ENCODE measurements around the gene LMO1.

DNA sequence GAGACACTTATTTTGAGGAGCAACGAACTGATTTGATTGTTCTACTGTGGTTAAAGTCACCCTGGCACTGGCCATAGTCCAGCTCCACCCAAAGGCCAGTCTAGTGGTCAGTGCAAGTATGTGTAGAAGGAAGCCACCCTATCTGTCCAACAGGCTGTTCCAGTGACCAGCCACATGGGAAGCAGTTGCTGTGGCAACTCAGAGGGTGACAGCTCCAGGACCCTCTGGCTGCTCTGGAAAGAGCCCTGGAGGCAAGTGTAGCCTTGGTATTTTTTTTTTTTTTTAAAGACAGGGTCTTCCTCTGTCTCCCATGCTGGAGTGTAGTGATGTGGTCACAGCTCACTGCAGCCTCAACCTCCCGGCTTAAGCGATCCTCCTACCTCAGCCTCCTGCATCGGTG is 27.8 kb downstream of the LMO1 start:
- TF ChIP-seq SIN3A (IDR thresholded peaks at IDR 0.05; ENCODE audit: borderline replicate concordance, insufficient read depth, low read length) (no peak), FOXP2 (optimal IDR thresholded peaks at IDR 0.05; ENCODE audit: borderline replicate concordance, extremely low read depth, extremely low read length, insufficient read depth) (no peak)
- TF ChIP-seq, protein P1, sequence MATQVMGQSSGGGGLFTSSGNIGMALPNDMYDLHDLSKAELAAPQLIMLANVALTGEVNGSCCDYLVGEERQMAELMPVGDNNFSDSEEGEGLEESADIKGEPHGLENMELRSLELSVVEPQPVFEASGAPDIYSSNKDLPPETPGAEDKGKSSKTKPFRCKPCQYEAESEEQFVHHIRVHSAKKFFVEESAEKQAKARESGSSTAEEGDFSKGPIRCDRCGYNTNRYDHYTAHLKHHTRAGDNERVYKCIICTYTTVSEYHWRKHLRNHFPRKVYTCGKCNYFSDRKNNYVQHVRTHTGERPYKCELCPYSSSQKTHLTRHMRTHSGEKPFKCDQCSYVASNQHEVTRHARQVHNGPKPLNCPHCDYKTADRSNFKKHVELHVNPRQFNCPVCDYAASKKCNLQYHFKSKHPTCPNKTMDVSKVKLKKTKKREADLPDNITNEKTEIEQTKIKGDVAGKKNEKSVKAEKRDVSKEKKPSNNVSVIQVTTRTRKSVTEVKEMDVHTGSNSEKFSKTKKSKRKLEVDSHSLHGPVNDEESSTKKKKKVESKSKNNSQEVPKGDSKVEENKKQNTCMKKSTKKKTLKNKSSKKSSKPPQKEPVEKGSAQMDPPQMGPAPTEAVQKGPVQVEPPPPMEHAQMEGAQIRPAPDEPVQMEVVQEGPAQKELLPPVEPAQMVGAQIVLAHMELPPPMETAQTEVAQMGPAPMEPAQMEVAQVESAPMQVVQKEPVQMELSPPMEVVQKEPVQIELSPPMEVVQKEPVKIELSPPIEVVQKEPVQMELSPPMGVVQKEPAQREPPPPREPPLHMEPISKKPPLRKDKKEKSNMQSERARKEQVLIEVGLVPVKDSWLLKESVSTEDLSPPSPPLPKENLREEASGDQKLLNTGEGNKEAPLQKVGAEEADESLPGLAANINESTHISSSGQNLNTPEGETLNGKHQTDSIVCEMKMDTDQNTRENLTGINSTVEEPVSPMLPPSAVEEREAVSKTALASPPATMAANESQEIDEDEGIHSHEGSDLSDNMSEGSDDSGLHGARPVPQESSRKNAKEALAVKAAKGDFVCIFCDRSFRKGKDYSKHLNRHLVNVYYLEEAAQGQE (IDR thresholded peaks at IDR 0.05; ENCODE audit: insufficient read depth in 1 of 2, low read depth in 2 of 2, low read length in 2 of 2): no peak
